Activated CD4-positive, alpha-beta T cell treated with anti-CD3 and anti-CD28 coated beads for 36 hours (primary cell): ENCODE data around the gene KCNK10. TPM values are rescaled to one million over a fixed set of nuclear protein-coding genes. Genes with fewer than 3 reads are reported as not detected.

Experiments used
- ATAC-seq: fragments of 200-7000 bp; cut with Tn5 transposase; one replicate; pipeline ENCODE4 v1.10.0; 2021; ENCODE audit warnings: mild to moderate bottlenecking, moderate library complexity
- CTCF ChIA-PET: fragments of 350-600 bp; sonication (Branson Sonifier 250); formaldehyde crosslinking; loops from one replicate; lab custom pipeline; 2021; ENCODE audit warnings: antibody characterized with exemption; lab: Charles Lee
- POLR2A ChIA-PET: fragments of 350-600 bp; sonication (Branson Sonifier 250); formaldehyde crosslinking; loops from one replicate; lab custom pipeline; 2021; ENCODE audit warnings: antibody characterized with exemption, inconsistent platforms; lab: Charles Lee
- DNase-seq: peaks from one replicate; pipeline ENCODE4 v3.0.0-alpha.2; 2020
- H3K27ac Mint-ChIP-seq: one replicate; pipeline ENCODE4 v1.8.0; 2021; ENCODE audit warnings: mixed read lengths
- H3K27me3 Mint-ChIP-seq: one replicate; pipeline ENCODE4 v1.8.0; 2021; ENCODE audit warnings: mixed read lengths
- H3K36me3 Mint-ChIP-seq: one replicate; pipeline ENCODE4 v1.8.0; 2021; ENCODE audit warnings: low read depth, mixed read lengths
- H3K4me1 Mint-ChIP-seq: one replicate; pipeline ENCODE4 v1.8.0; 2021; ENCODE audit warnings: mixed read lengths
- H3K4me3 Mint-ChIP-seq: one replicate; pipeline ENCODE4 v1.8.0; 2021; ENCODE audit warnings: mild to moderate bottlenecking, moderate library complexity, mixed read lengths
- H3K9me3 Mint-ChIP-seq: one replicate; pipeline ENCODE4 v1.8.0; 2021; ENCODE audit warnings: low read depth, mixed read lengths
- intact Hi-C, 2 experiments: fragments of 100-400 bp; cut with DNase I in 1 of 2; cut with micrococcal nuclease in 1 of 2; formaldehyde crosslinking; loops; one replicate each; pipeline versions ENCODE4 v1.14.2 to v1.15.1; 2022 to 2024; cut with DNase I, micrococcal nuclease
- total RNA-seq, 2 experiments: library from RNA; stranded (reverse); gene quantifications; one replicate each; pipeline ENCODE4 v1.2.3, GENCODE V29; 2021

Gene KCNK10
- total RNA-seq, 2 experiments from 2014 or later = not detected

- ATAC-seq (no peak), DNase-seq (no peak)
- H3K36me3 Mint-ChIP-seq = no peaks in the 10 kb centered on the region
- H3K4me3 Mint-ChIP-seq = no peak overlapping the region
- H3K27me3 Mint-ChIP-seq = peaks cover 13% of the 10 kb centered on the region
- ChIA-PET POLR2A (no interaction called here), CTCF (no interaction called here)
- H3K9me3 Mint-ChIP-seq = no peaks in the 10 kb centered on the region
- intact Hi-C loops = no loop called here
- H3K27ac Mint-ChIP-seq = no peak overlapping the region
- H3K4me1 Mint-ChIP-seq = no peaks in the 10 kb centered on the region
Measured at GRCh38 chr14:88340357-88340756, 17.3 kb upstream of the KCNK10 start.

GRCh38 chr14:88333036-88333435 is 10.0 kb upstream of the KCNK10 start:
- Mint-ChIP-seq H3K9me3 (no peaks in the 10 kb centered on the region), H3K36me3 (no peaks in the 10 kb centered on the region), H3K27ac (no peak overlapping the region), H3K27me3 (peaks cover 19% of the 10 kb centered on the region), H3K4me3 (no peak overlapping the region), H3K4me1 (no peaks in the 10 kb centered on the region)
- POLR2A ChIA-PET = no interaction called here
- ATAC-seq (no peak), DNase-seq (no peak)
- CTCF ChIA-PET = interaction anchor here (0.6 kb wide), 1 partner anchor 143 kb away, joined by 4 read pairs; no protein-coding TSS in a partner anchor
- intact Hi-C loops = no loop called here

- Mint-ChIP-seq H3K4me1 (peaks cover 5% of the 10 kb centered on the region), H3K27ac (no peak overlapping the region), H3K9me3 (no peaks in the 10 kb centered on the region), H3K4me3 (no peak overlapping the region), H3K36me3 (no peaks in the 10 kb centered on the region), H3K27me3 (peaks cover 45% of the 10 kb centered on the region)
- POLR2A ChIA-PET = no interaction called here
- CTCF ChIA-PET = interaction anchor here (0.6 kb wide), 1 partner anchor 15 kb away, joined by 3 read pairs; no protein-coding TSS in a partner anchor
- ATAC-seq = no peak
- no peak for DNase-seq
- intact Hi-C loops = no loop called here
Measured at GRCh38 chr14:88327497-88327896, 4.4 kb upstream of the KCNK10 start.

GRCh38 chr14:88326352-88327103 is 3.5 kb upstream of the KCNK10 start:
- H3K36me3 Mint-ChIP-seq = no peaks in the 10 kb centered on the region
- DNase-seq = no peak
- POLR2A ChIA-PET = no interaction called here
- peaks cover 44% of the 10 kb centered on the region for H3K27me3 Mint-ChIP-seq
- ATAC-seq = no peak
- intact Hi-C loops = no loop called here
- peaks cover 5% of the 10 kb centered on the region for H3K4me1 Mint-ChIP-seq
- no peak overlapping the region for H3K27ac Mint-ChIP-seq
- no peaks in the 10 kb centered on the region for H3K9me3 Mint-ChIP-seq
- no peak overlapping the region for H3K4me3 Mint-ChIP-seq
- CTCF ChIA-PET = interaction anchor here (0.7 kb wide), 1 partner anchor 32 kb away, joined by 3 read pairs; no protein-coding TSS in a partner anchor

- H3K4me1 Mint-ChIP-seq = peaks cover 5% of the 10 kb centered on the region
- ChIA-PET CTCF (interaction anchor here (0.6 to 0.7 kb wide), 2 partner anchors 32 to 37 kb away, joined by 3 read pairs; no protein-coding TSS in a partner anchor), POLR2A (no interaction called here)
- no peaks in the 10 kb centered on the region for H3K36me3 Mint-ChIP-seq
- no peak overlapping the region for H3K4me3 Mint-ChIP-seq
- DNase-seq = no peak
- no peak overlapping the region for H3K27ac Mint-ChIP-seq
- H3K27me3 Mint-ChIP-seq = peaks cover 42% of the 10 kb centered on the region
- no peak for ATAC-seq
- no peaks in the 10 kb centered on the region for H3K9me3 Mint-ChIP-seq
- intact Hi-C loops = no loop called here
Measured at GRCh38 chr14:88325883-88326282, 2.8 kb upstream of the KCNK10 start.

GRCh38 chr14:88324930-88325329 is 1.9 kb upstream of the KCNK10 start:
- intact Hi-C loops = no loop called here
- Mint-ChIP-seq H3K4me3 (no peak overlapping the region), H3K9me3 (no peaks in the 10 kb centered on the region), H3K27ac (no peak overlapping the region), H3K27me3 (peaks cover 42% of the 10 kb centered on the region), H3K36me3 (no peaks in the 10 kb centered on the region), H3K4me1 (peaks cover 5% of the 10 kb centered on the region)
- CTCF ChIA-PET = no interaction called here
- no peak for ATAC-seq
- DNase-seq = no peak
- POLR2A ChIA-PET = no interaction called here

GRCh38 chr14:88324491-88324890 is 1.4 kb upstream of the KCNK10 start:
- no peak for ATAC-seq
- intact Hi-C loops = no loop called here
- Mint-ChIP-seq H3K36me3 (no peaks in the 10 kb centered on the region), H3K4me3 (no peak overlapping the region), H3K27me3 (peaks cover 42% of the 10 kb centered on the region), H3K27ac (no peak overlapping the region), H3K9me3 (no peaks in the 10 kb centered on the region), H3K4me1 (peaks cover 5% of the 10 kb centered on the region)
- ChIA-PET CTCF (no interaction called here), POLR2A (no interaction called here)
- no peak for DNase-seq

- intact Hi-C loops = no loop called here
- Mint-ChIP-seq H3K27ac (no peak overlapping the region), H3K27me3 (peaks cover 42% of the 10 kb centered on the region), H3K9me3 (no peaks in the 10 kb centered on the region), H3K4me3 (peak overlapping the region; percentile 46), H3K4me1 (peaks cover 5% of the 10 kb centered on the region), H3K36me3 (no peaks in the 10 kb centered on the region)
- POLR2A ChIA-PET = no interaction called here
- DNase-seq (peak; percentile 42), ATAC-seq (peak; percentile 12)
- CTCF ChIA-PET = interaction anchor here (0.7 kb wide), 1 partner anchor 49 kb away, joined by 3 read pairs; no protein-coding TSS in a partner anchor
Measured at GRCh38 chr14:88323523-88324199, 592 bp upstream of the KCNK10 start.

- intact Hi-C loops = no loop called here
- peaks cover 39% of the 10 kb centered on the region for H3K27me3 Mint-ChIP-seq
- no peaks in the 10 kb centered on the region for H3K36me3 Mint-ChIP-seq
- peaks cover 5% of the 10 kb centered on the region for H3K4me1 Mint-ChIP-seq
- ChIA-PET POLR2A (no interaction called here), CTCF (no interaction called here)
- DNase-seq (no peak), ATAC-seq (no peak)
- no peak overlapping the region for H3K4me3 Mint-ChIP-seq
- H3K27ac Mint-ChIP-seq = no peak overlapping the region
- no peaks in the 10 kb centered on the region for H3K9me3 Mint-ChIP-seq
Measured at GRCh38 chr14:88322504-88323085, 474 bp downstream of the KCNK10 start.

GRCh38 chr14:88321692-88322503 is 1.2 kb downstream of the KCNK10 start:
- CTCF ChIA-PET = interaction anchor here (0.6 kb wide), 1 partner anchor 300 kb away, joined by 3 read pairs; no protein-coding TSS in a partner anchor

GRCh38 chr14:88318406-88318805 is 4.7 kb downstream of the KCNK10 start:
- no peak for DNase-seq
- no peaks in the 10 kb centered on the region for H3K36me3 Mint-ChIP-seq
- H3K9me3 Mint-ChIP-seq = peaks cover under 1% of the 10 kb centered on the region
- no peak overlapping the region for H3K27ac Mint-ChIP-seq
- ChIA-PET CTCF (no interaction called here), POLR2A (no interaction called here)
- no peak for ATAC-seq
- intact Hi-C loops = no loop called here
- H3K27me3 Mint-ChIP-seq = peaks cover 10% of the 10 kb centered on the region
- H3K4me1 Mint-ChIP-seq = peaks cover 3% of the 10 kb centered on the region
- no peak overlapping the region for H3K4me3 Mint-ChIP-seq

More at GRCh38 chr14:88321692-88322503, 1.2 kb downstream of the KCNK10 start:
- intact Hi-C loops = no loop called here
- DNase-seq (no peak), ATAC-seq (no peak)
- POLR2A ChIA-PET = no interaction called here
- Mint-ChIP-seq H3K27ac (no peak overlapping the region), H3K4me3 (no peak overlapping the region), H3K4me1 (peaks cover 5% of the 10 kb centered on the region), H3K27me3 (peaks cover 35% of the 10 kb centered on the region), H3K36me3 (no peaks in the 10 kb centered on the region), H3K9me3 (no peaks in the 10 kb centered on the region)
